Erythroblast (primary cell): Measurements from ENCODE around the gene OR1D5.

ENCODE experiments used
- DNase-seq, 2 experiments: peaks; one replicate each; lab custom pipeline; 2025; lab: John Stamatoyannopoulos, UW
- GATA1 ChIP-seq: IDR thresholded peaks from 2 replicates; pipeline ENCODE4 v1.6.1; 2011; ENCODE audit warnings: low read depth, mild to moderate bottlenecking, control low read depth, low read length, moderate library complexity
- POLR2A ChIP-seq: IDR thresholded peaks from 2 replicates; pipeline ENCODE4 v1.6.1; 2011; ENCODE audit warnings: mild to moderate bottlenecking, low read length

Gene OR1D5

DNA sequence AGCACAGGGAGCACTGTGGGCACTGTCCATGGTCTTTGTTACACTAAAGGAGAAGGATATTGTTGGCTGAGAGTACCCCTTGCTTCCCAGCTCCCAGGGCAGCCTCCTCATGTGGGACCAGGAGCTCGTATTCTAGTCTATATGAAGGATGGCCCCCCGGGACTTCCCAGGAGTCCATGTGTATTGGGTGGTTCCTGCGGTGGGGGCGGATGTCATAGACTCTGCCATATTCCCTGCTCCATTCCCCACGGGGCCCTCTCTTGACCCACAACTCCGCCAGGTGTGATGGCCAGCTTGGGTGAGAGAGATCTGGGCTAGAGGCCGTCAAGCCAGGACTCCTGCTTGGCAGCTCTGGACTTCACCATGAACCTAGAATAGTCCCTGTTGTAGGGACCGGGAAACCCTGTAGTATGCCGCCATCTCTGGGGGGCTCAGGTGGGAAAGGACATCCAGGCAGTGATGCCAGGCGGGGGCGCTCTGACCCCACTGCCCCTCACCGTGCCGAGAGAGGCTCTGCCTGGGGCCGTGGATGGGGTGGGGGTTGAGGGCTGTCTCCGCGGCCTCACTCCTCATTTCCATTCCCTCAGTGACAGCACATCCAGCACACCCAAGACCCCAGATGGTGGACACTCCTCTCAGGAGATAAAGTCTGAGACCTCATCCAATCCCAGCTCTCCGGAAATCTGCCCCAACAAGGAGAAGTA lies 37.8 kb downstream of the OR1D5 start:
- TF ChIP-seq POLR2A (no peak), GATA1 (no peak)
- DNase-seq, result no peak

GRCh38 chr17:3024346-3024745 lies 39.1 kb downstream of the OR1D5 start:
- TF ChIP-seq GATA1, result no peak
- no peak for TF ChIP-seq POLR2A
- no peak for DNase-seq

- DNase-seq, result no peak
Measured at GRCh38 chr17:3022197-3022596, 41.2 kb downstream of the OR1D5 start.

GRCh38 chr17:3020381-3020780 lies 43.0 kb downstream of the OR1D5 start:
- TF ChIP-seq GATA1, result no peak
- no peak for TF ChIP-seq POLR2A

More at GRCh38 chr17:3022197-3022596, 41.2 kb downstream of the OR1D5 start:
- no peak for TF ChIP-seq GATA1
- TF ChIP-seq POLR2A, result no peak

GRCh38 chr17:3019761-3020160 lies 43.6 kb downstream of the OR1D5 start:
- TF ChIP-seq GATA1 (no peak), POLR2A (no peak)
- no peak for DNase-seq

More at GRCh38 chr17:3020381-3020780, 43.0 kb downstream of the OR1D5 start:
- no peak for DNase-seq

DNA sequence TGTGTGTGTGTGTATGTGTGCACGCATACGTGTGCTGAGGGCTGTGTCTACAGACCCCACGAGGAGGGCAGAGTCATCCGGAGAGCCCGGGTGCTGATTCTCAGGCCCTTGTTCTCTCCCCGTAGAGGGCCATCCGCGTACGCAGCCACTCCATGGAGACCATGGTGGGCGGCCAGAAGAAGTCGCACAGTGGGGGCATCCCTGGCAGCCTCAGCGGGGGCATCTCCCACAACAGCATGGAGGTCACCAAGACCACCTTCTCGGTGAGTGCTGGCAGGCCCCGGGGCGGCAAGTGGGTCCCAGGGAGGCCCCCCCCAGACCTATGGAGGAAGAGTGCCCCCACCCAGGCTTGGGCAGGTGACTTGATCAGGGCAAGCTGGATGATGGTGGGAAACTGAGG lies 45.5 kb downstream of the OR1D5 start:
- no peak for DNase-seq
- TF ChIP-seq POLR2A, result no peak
- TF ChIP-seq GATA1, result no peak

DNA sequence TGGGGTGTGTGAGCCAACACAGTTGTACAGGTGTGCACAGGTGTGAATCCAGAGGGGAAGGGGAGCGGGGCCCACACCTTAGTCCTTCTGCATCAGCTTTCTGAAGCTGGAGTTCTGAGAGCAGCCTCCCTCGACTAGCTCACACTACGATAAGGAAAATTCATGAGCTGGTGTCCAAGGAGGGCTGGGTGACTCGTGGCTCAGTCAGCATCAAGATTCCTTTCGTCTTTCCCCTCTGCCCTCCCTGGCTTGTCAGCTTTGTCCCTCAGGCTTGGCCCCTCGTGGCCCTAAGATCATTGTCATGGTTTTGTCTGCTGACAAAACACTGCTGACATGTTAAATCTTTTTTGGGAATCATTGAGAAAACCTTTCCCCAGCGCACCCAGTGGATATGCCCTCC lies 47.5 kb downstream of the OR1D5 start:
- no peak for TF ChIP-seq POLR2A
- TF ChIP-seq GATA1, result no peak
- DNase-seq, result no peak

GRCh38 chr17:3012926-3013581 lies 50.4 kb downstream of the OR1D5 start:
- DNase-seq, result peak; percentile 45 to 61

More at GRCh38 chr17:3012926-3013581, 50.4 kb downstream of the OR1D5 start:
- TF ChIP-seq POLR2A, result no peak
- no peak for TF ChIP-seq GATA1
